ENCODE results near the gene SNAP25. TPM values are rescaled to one million over a fixed set of nuclear protein-coding genes. Genes with fewer than 3 reads are reported as not detected.

Gene SNAP25
- total RNA-seq, 2 donors from 2014 or later = 0.74 to 9.3 TPM

DNA sequence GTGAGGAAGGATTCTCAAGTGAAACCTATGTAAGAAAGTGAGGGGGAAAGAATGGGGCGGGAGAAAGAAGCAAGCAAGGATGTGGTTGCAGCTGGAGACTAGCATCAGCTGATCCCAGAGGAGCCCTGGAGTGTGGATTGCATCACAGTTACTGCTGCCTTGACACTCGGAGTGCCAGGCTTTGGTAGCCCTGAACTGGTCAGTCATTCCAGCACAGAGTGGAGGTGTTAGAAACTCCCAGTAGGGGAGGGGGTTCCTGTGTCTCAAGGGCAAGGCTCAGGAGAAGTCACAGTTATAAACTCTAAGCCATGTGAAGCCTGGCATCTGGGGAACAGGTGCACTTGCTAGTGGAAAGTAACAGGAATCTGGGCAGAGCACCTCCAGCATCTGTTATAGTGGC is 23.5 kb downstream of the SNAP25 start:
- Histone ChIP-seq H3K4me3 (no peak overlapping the region), H3K27me3 (no peaks in the 10 kb centered on the region), H3K36me3 (no peaks in the 10 kb centered on the region), H3K4me1 (no peaks in the 10 kb centered on the region), H3K9me3 (no peaks in the 10 kb centered on the region), H3K27ac (no peak overlapping the region)
- TF ChIP-seq, protein P1, sequence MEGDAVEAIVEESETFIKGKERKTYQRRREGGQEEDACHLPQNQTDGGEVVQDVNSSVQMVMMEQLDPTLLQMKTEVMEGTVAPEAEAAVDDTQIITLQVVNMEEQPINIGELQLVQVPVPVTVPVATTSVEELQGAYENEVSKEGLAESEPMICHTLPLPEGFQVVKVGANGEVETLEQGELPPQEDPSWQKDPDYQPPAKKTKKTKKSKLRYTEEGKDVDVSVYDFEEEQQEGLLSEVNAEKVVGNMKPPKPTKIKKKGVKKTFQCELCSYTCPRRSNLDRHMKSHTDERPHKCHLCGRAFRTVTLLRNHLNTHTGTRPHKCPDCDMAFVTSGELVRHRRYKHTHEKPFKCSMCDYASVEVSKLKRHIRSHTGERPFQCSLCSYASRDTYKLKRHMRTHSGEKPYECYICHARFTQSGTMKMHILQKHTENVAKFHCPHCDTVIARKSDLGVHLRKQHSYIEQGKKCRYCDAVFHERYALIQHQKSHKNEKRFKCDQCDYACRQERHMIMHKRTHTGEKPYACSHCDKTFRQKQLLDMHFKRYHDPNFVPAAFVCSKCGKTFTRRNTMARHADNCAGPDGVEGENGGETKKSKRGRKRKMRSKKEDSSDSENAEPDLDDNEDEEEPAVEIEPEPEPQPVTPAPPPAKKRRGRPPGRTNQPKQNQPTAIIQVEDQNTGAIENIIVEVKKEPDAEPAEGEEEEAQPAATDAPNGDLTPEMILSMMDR (IDR thresholded peaks at IDR 0.05) = no peak
- no peak for DNase-seq (ENCODE audit: low spot score)

DNA sequence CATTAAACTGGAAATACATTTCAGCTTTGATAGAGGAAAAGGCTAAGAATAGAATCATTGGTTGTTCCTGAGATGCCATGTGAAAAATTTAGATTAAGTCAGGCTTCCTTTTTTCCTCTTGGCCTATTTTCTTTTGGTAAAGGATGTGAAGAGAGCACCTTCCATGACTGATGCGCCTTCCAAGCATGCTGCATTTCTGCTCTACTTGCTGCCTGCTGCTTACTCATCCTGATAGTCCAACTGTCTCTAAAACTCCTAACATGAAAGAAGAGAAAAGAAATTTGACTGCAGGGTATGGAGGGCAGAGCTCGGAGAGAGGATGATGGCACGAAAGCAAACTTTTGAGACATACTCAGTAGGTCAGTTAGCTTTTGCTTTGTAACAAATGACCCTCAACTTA is 28.8 kb downstream of the SNAP25 start:
- Histone ChIP-seq H3K4me3 (no peak overlapping the region), H3K9me3 (no peaks in the 10 kb centered on the region), H3K36me3 (no peaks in the 10 kb centered on the region), H3K27ac (no peak overlapping the region), H3K27me3 (no peaks in the 10 kb centered on the region), H3K4me1 (no peaks in the 10 kb centered on the region)
- no peak for DNase-seq (ENCODE audit: low spot score)
- TF ChIP-seq, protein P1 (IDR thresholded peaks at IDR 0.05) = no peak

DNA sequence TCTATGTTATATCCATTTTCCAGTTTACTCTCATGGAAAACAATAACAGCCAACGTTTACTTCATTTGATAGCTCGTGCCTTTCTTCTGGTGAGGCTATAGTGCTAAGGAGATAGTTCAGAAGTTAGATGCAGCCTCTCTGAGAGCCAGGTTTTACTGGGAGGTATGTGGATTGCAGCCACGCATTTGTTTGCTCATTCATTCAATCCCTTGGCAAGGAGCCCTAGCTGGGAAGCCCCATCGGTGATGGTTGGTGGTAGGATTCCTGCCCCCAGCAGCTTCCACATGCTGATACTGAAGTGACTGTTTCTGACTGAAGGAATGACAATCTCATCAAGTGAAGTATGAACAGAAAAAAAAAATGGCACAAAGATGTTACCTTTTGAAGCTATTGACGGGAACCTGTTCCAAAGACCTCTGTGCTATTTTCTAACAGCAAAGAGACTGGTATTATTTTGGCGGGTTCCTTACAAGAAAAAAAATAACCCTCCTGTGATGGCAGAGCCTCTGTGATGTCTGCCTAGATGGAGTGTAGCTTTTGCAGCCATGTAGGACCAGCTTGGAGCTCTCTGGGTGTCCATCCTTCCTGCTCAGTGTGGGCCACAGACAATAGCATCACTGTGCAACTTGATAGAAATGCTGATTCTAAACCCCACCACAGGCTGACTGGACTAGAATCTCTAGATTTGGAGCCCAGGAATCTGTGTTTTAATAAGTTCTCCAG is 30.6 kb downstream of the SNAP25 start:
- H3K4me1 ChIP-seq = no peaks in the 10 kb centered on the region
- no peaks in the 10 kb centered on the region for H3K36me3 ChIP-seq
- H3K9me3 ChIP-seq = no peaks in the 10 kb centered on the region
- TF ChIP-seq, protein P1 (IDR thresholded peaks at IDR 0.05) = no peak
- H3K4me3 ChIP-seq = no peak overlapping the region
- H3K27ac ChIP-seq = no peak overlapping the region
- H3K27me3 ChIP-seq = no peaks in the 10 kb centered on the region
- DNase-seq (ENCODE audit: low spot score) = no peak

DNA sequence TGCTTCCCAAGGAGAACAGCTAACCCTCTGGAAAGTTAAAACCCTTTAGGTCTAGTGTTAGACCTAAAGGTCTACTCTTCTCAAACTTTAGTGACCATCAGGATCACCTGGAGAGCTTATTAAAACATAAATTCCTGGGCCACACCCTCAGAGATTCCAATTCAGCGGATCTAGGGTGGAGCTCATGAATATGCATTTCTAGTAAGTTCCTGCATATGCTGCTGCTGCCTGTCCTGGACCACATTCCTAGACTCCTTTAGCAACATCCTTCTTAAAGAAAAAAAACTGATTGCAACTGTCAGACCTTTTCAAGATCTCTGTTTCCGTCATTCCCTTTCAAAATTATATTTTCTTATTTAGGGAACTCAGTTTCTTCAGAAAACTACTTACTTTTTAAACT is 31.2 kb downstream of the SNAP25 start:
- DNase-seq (ENCODE audit: low spot score) = no peak
- Histone ChIP-seq H3K9me3 (no peaks in the 10 kb centered on the region), H3K4me1 (no peaks in the 10 kb centered on the region), H3K27ac (no peak overlapping the region), H3K4me3 (no peak overlapping the region), H3K27me3 (no peaks in the 10 kb centered on the region), H3K36me3 (no peaks in the 10 kb centered on the region)
- TF ChIP-seq, protein P1 (IDR thresholded peaks at IDR 0.05) = no peak

DNA sequence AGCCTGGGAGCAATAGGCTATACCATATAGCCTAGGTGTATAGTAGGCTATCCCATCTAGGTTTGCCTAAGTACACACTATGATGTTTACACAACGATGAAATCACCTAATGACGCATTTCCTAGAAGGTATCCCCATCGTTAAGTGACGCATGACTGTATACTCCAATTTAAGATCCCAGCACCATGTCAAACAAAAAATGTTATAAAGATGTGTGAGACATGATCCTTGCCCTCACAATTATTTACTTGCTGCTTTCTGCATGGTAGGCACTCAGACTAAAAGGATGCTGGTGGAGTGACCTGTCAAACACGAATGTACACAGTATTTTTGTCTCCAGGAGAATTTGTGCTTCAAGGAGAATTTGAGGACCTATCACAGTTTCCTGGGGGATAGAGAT is 32.3 kb downstream of the SNAP25 start:
- TF ChIP-seq, protein P1 (IDR thresholded peaks at IDR 0.05) = no peak
- H3K4me3 ChIP-seq = no peak overlapping the region

DNA sequence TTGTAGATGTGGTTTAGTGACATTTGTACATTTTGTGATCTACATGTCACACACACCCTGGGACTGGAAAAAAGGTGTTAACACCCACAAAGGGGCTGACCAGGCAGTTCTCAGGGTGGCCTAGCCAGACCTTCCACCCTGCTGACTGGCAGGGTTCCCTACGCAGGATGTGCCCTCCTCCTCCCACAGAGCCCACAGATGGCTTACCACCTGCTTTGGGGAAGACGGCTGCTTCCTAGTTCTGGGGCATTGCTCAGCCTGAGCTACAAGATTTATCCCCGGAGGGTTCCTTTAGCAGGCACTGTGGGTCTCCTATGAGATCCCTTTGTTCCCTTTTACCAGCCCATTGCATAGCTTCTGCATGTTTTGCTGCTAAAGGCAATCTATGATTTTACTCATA is 35.1 kb downstream of the SNAP25 start:
- Histone ChIP-seq H3K9me3 (no peaks in the 10 kb centered on the region), H3K4me3 (no peak overlapping the region), H3K4me1 (no peaks in the 10 kb centered on the region), H3K36me3 (no peaks in the 10 kb centered on the region), H3K27ac (no peak overlapping the region), H3K27me3 (no peaks in the 10 kb centered on the region)
- TF ChIP-seq, protein P1 (IDR thresholded peaks at IDR 0.05) = no peak
- no peak for DNase-seq (ENCODE audit: low spot score)

More for the DNA sequence above, 32.3 kb downstream of the SNAP25 start:
- Histone ChIP-seq H3K4me1 (no peaks in the 10 kb centered on the region), H3K27ac (no peak overlapping the region), H3K9me3 (no peaks in the 10 kb centered on the region), H3K27me3 (no peaks in the 10 kb centered on the region), H3K36me3 (no peaks in the 10 kb centered on the region)
- DNase-seq (ENCODE audit: low spot score) = no peak
